ENCODE data around the gene NUDT16.

- no peak for TF ChIP-seq CTCF (IDR thresholded peaks at IDR 0.05)
- no peak for TF ChIP-seq POLR2A (IDR thresholded peaks at IDR 0.05)
These were observed 32.1 kb upstream of the NUDT16 start for GRCh38 chr3:131349454-131349853.

Data from lower leg skin (tissue), 3 donors.